ENCODE data around the gene COMTD1. TPM values are rescaled to one million over a fixed set of nuclear protein-coding genes. Genes with fewer than 3 reads are reported as not detected.
"Not testable (repeated sequence)": the region's sequence is repeated elsewhere in the genome, so short reads cannot be mapped to it uniquely, and the experiment has no call there.

Gene COMTD1
- total and polyA plus RNA-seq, 2 experiments from 2014 or later, result 8.8 to 12.6 TPM

DNA sequence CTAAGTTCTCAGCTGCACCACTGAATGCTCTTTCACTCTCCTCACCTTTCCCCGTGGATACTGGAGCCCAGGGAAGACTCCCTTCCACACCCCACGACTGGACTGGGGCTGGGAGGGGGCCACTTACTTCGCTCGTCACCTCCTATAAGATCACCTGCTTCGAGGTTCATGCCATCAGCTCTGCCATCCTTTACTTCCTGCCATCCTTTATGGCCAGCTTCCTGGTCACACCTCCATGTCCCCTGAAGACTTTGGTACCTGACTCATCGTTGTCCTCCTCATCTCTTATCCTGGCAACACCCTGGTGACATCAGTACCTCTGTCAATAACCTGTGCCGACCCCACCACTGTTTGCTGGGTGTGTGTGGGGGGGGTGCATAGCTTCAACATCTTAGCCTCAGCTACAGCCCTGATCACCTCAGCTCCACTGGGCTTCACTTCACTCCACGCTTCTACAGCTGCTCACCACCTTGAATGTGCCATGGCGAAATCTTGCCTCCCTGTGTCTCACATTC is 33.9 kb downstream of the COMTD1 start:
- Histone ChIP-seq H3F3A (ENCODE audit: insufficient read depth) (no peaks in the 10 kb centered on the region), H3K4me2 (ENCODE audit: unreplicated experiment) (no peak overlapping the region), H3K4me1 (ENCODE audit: insufficient read depth) (peaks cover 23% of the 10 kb centered on the region), H3K27me3 (replicated peaks; ENCODE audit: insufficient read depth) (no peaks in the 10 kb centered on the region), H3K9ac (no peak overlapping the region), H3K9me3 (ENCODE audit: low read depth) (no peaks in the 10 kb centered on the region), H3K79me2 (ENCODE audit: insufficient read depth) (no peaks in the 10 kb centered on the region), H2AFZ (no peak overlapping the region), H3K27ac (no peak overlapping the region), H3K9me2 (ENCODE audit: insufficient read depth) (no peaks in the 10 kb centered on the region), H4K20me1 (ENCODE audit: insufficient read depth) (no peaks in the 10 kb centered on the region), H3K36me3 (ENCODE audit: low read depth) (no peaks in the 10 kb centered on the region), H3K4me3 (no peak overlapping the region)
- no peak for DNase-seq
- TF ChIP-seq EZH2 (IDR thresholded peaks at IDR 0.05; ENCODE audit: insufficient read depth, poor library complexity, severe bottlenecking) (no peak), EZH2phosphoT487 (IDR thresholded peaks at IDR 0.05; ENCODE audit: insufficient read depth, low read depth) (no peak)
- in situ Hi-C loops (cut with MboI), result no loop called here
- WGBS, 2 experiments (ENCODE audit: low coverage in 1 of 2, low lambda C conversion rate in 2 of 2, missing lambda C conversion rate in 2 of 2), result 68 to 70% methylated on average over 9 of the region's 9 CpGs

- in situ Hi-C loops (cut with MboI); H4K20me1 ChIP-seq (ENCODE audit: insufficient read depth); H3K27ac ChIP-seq; H2AFZ ChIP-seq; H3K4me3 ChIP-seq; H3K27me3 ChIP-seq (replicated peaks; ENCODE audit: insufficient read depth); H3K9me2 ChIP-seq (ENCODE audit: insufficient read depth); H3K9ac ChIP-seq; H3F3A ChIP-seq (ENCODE audit: insufficient read depth); H3K4me2 ChIP-seq (ENCODE audit: unreplicated experiment); H3K36me3 ChIP-seq (ENCODE audit: low read depth); H3K79me2 ChIP-seq (ENCODE audit: insufficient read depth); H3K9me3 ChIP-seq (ENCODE audit: low read depth); DNase-seq: not testable (repeated sequence)
- H3K4me1 ChIP-seq (ENCODE audit: insufficient read depth), result peaks cover 30% of the 10 kb centered on the region
- 95 to 97% methylated on average over 6 of the region's 6 CpGs for WGBS, 2 experiments (ENCODE audit: low coverage in 1 of 2, low lambda C conversion rate in 2 of 2, missing lambda C conversion rate in 2 of 2)
Observed at GRCh38 chr10:75199949-75200348, 35.8 kb downstream of the COMTD1 start.

DNA sequence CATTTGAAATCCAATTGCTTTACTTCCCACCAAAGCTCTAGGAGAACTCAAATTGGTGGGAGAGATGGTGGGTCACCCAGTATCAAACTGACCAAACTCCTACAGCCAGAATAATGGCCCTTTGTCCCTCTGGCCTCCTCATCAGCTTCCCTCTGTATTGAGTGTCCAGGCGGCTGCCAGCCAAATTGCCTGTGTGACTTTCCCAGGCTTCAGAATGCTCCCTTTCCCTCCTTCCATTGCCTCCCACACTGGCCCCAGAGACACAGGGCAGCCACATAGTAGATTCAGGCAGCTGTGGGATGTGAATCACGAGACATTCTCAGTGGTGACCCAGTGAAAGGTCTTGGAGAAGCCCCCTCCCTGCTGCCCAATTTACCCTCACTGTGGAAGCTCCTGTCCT is 37.9 kb downstream of the COMTD1 start:
- Histone ChIP-seq H3K27ac (no peak overlapping the region), H3F3A (ENCODE audit: insufficient read depth) (peaks cover 10% of the 10 kb centered on the region; the same call in 1 of the 2 replicates)

DNA sequence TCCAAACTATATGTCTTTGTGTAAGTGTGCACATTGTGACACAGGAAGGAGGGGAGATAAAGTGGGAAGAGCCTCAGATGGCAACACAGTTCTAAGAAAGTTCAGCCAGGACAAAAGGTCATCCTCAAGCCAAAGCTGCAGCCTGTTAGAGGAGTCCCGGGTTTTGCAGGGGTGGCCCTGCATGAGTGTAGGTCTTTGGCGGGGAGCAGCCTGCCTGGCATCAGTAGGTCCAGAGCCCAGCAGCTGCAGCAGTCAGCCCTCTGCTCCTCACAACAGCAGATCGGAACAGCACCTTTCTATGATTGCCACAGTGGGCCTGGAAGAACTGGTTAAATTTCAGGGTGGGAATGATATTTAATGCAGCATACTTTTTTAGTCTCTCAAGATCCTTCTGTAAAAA is 38.7 kb downstream of the COMTD1 start:
- DNase-seq, result no peak
- Histone ChIP-seq H3K27me3 (replicated peaks; ENCODE audit: insufficient read depth) (no peaks in the 10 kb centered on the region), H3K9ac (no peak overlapping the region), H3K4me2 (ENCODE audit: unreplicated experiment) (no peak overlapping the region), H2AFZ (no peak overlapping the region), H3K9me3 (ENCODE audit: low read depth) (no peaks in the 10 kb centered on the region), H3K4me1 (ENCODE audit: insufficient read depth) (peaks cover 24% of the 10 kb centered on the region), H3K27ac (no peak overlapping the region), H3K79me2 (ENCODE audit: insufficient read depth) (0 out of 2 replicates have a peak, but pooled peaks cover 4% of the 10 kb centered on the region), H3K9me2 (ENCODE audit: insufficient read depth) (no peaks in the 10 kb centered on the region), H3F3A (ENCODE audit: insufficient read depth) (peaks cover 13% of the 10 kb centered on the region; the same call in 1 of the 2 replicates), H4K20me1 (ENCODE audit: insufficient read depth) (no peaks in the 10 kb centered on the region), H3K4me3 (no peak overlapping the region), H3K36me3 (ENCODE audit: low read depth) (no peaks in the 10 kb centered on the region)
- WGBS, 2 experiments (ENCODE audit: low coverage in 1 of 2, low lambda C conversion rate in 2 of 2, missing lambda C conversion rate in 2 of 2), result 70% methylated on average over 3 of the region's 3 CpGs
- no peak for TF ChIP-seq EZH2phosphoT487 (IDR thresholded peaks at IDR 0.05; ENCODE audit: insufficient read depth, low read depth)
- TF ChIP-seq EZH2 (IDR thresholded peaks at IDR 0.05; ENCODE audit: insufficient read depth, poor library complexity, severe bottlenecking), result no peak
- in situ Hi-C loops (cut with MboI), result no loop called here

More for the DNA sequence above, 37.9 kb downstream of the COMTD1 start:
- H3K9me3 ChIP-seq (ENCODE audit: low read depth), result no peaks in the 10 kb centered on the region
- no peaks in the 10 kb centered on the region for H3K36me3 ChIP-seq (ENCODE audit: low read depth)
- TF ChIP-seq EZH2 (IDR thresholded peaks at IDR 0.05; ENCODE audit: insufficient read depth, poor library complexity, severe bottlenecking), result no peak
- no peak overlapping the region for H2AFZ ChIP-seq
- no peaks in the 10 kb centered on the region for H4K20me1 ChIP-seq (ENCODE audit: insufficient read depth)
- H3K4me2 ChIP-seq (ENCODE audit: unreplicated experiment), result no peak overlapping the region
- in situ Hi-C loops (cut with MboI), result no loop called here
- H3K9ac ChIP-seq, result no peak overlapping the region
- no peaks in the 10 kb centered on the region for H3K9me2 ChIP-seq (ENCODE audit: insufficient read depth)
- peaks cover 25% of the 10 kb centered on the region for H3K4me1 ChIP-seq (ENCODE audit: insufficient read depth)
- no peaks in the 10 kb centered on the region for H3K27me3 ChIP-seq (replicated peaks; ENCODE audit: insufficient read depth)
- DNase-seq, result no peak
- 0 out of 2 replicates have a peak, but pooled peaks cover 4% of the 10 kb centered on the region for H3K79me2 ChIP-seq (ENCODE audit: insufficient read depth)
- WGBS, 2 experiments (ENCODE audit: low coverage in 1 of 2, low lambda C conversion rate in 2 of 2, missing lambda C conversion rate in 2 of 2), result 88 to 91% methylated on average over 2 of the region's 2 CpGs
- H3K4me3 ChIP-seq, result no peak overlapping the region
